ENCODE measurements around the gene BEAN1. TPM values are rescaled to one million over a fixed set of nuclear protein-coding genes. Genes with fewer than 3 reads are reported as not detected.
A peak's percentile ranks its signal among the peaks of the same experiment; 100 is the strongest.

BEAN1 gene
- total RNA-seq, 2 experiments from 2014 or later = not detected

DNA sequence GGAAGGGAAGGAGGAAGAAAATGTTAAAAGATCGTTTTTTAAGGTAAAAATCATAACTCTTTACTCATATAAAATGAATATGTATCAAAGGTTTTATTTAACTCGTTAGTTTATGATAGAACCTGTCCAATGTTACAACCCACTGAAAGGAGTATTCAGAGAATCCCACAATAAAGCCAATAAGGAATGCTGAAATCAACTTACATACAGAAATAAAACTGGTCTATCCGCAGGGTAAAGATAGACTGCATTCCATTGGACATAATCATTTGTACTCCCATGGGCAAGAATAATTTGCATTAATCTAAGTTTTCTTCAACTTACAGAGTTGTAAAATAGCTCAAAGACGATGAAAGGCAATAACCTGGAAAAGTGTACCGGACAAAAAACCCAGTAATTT lies 17.9 kb upstream of the BEAN1 start:
- H3K27me3 Mint-ChIP-seq = peaks cover 2% of the 10 kb centered on the region
- ChIA-PET POLR2A (no interaction called here), CTCF (interaction anchor here (0.6 to 8.4 kb wide), 5 partner anchors 10 to 288 kb away, joined by 3 to 83 read pairs (median 6); partner anchors contain the start of gene CDH5)
- intact Hi-C loops (cut with DNase I, micrococcal nuclease) = loop anchor here (2.0 to 5.0 kb wide), 3 partner anchors 108 to 458 kb away; no protein-coding TSS in a partner anchor
- peaks cover 14% of the 10 kb centered on the region for H3K36me3 Mint-ChIP-seq (ENCODE audit: low read depth)
- no peak for ATAC-seq
- H3K4me1 Mint-ChIP-seq = peaks cover 24% of the 10 kb centered on the region
- no peak for DNase-seq
- H3K4me3 Mint-ChIP-seq = peak overlapping the region; percentile 64
- H3K27ac Mint-ChIP-seq = peak overlapping the region; percentile 92
- peaks cover 6% of the 10 kb centered on the region for H3K9me3 Mint-ChIP-seq (ENCODE audit: low read depth)

- ChIA-PET POLR2A (no interaction called here), CTCF (interaction anchor here (0.6 kb wide), 1 partner anchor 14 kb away, joined by 4 read pairs; no protein-coding TSS in a partner anchor)
- H3K27me3 Mint-ChIP-seq = no peaks in the 10 kb centered on the region
- intact Hi-C loops (cut with DNase I, micrococcal nuclease) = no loop called here
- ATAC-seq (no peak), DNase-seq (no peak)
- H3K4me3 Mint-ChIP-seq = no peak overlapping the region
- H3K4me1 Mint-ChIP-seq = peaks cover 22% of the 10 kb centered on the region
- H3K36me3 Mint-ChIP-seq (ENCODE audit: low read depth) = peaks cover 14% of the 10 kb centered on the region
- H3K27ac Mint-ChIP-seq = no peak overlapping the region
- H3K9me3 Mint-ChIP-seq (ENCODE audit: low read depth) = peaks cover 6% of the 10 kb centered on the region
Observed at GRCh38 chr16:66412182-66412581, 14.9 kb upstream of the BEAN1 start.

DNA sequence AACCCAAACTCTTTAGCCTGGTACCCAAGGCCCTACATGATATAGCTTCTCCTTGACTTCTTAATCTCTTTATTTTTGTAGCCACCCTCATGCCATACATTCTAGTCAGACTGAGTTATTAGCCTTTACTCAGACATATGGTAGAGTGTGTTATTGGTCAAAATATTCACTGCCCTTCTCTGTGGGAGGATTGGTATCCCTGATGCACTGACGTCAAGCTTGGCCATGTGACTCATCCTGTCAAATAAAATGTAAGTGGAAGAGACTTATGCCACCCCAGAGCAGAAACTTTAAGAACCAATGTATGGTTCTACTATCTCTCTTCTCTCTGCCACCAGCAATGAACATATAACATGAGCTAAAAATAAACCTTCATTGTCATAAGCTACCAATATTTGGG lies 12.2 kb upstream of the BEAN1 start:
- Mint-ChIP-seq H3K4me3 (no peak overlapping the region), H3K36me3 (ENCODE audit: low read depth) (peaks cover 14% of the 10 kb centered on the region), H3K4me1 (peaks cover 9% of the 10 kb centered on the region), H3K27ac (no peak overlapping the region), H3K9me3 (ENCODE audit: low read depth) (peaks cover 6% of the 10 kb centered on the region), H3K27me3 (no peaks in the 10 kb centered on the region)
- CTCF ChIA-PET = interaction anchor here (0.6 to 1.9 kb wide), 3 partner anchors 8 to 897 kb away, joined by 3 to 5 read pairs (median 3); no protein-coding TSS in a partner anchor
- DNase-seq (no peak), ATAC-seq (no peak)
- intact Hi-C loops (cut with DNase I, micrococcal nuclease) = no loop called here
- POLR2A ChIA-PET = no interaction called here

GRCh38 chr16:66416136-66416535 lies 11.0 kb upstream of the BEAN1 start:
- DNase-seq (no peak), ATAC-seq (no peak)
- no peaks in the 10 kb centered on the region for H3K27me3 Mint-ChIP-seq
- CTCF ChIA-PET = interaction anchor here (0.7 to 1.9 kb wide), 2 partner anchors 9 to 146 kb away, joined by 3 to 5 read pairs; no protein-coding TSS in a partner anchor
- POLR2A ChIA-PET = no interaction called here
- H3K4me1 Mint-ChIP-seq = peaks cover 9% of the 10 kb centered on the region
- H3K4me3 Mint-ChIP-seq = no peak overlapping the region
- H3K27ac Mint-ChIP-seq = no peak overlapping the region
- intact Hi-C loops (cut with DNase I, micrococcal nuclease) = no loop called here
- H3K36me3 Mint-ChIP-seq (ENCODE audit: low read depth) = peaks cover 9% of the 10 kb centered on the region
- H3K9me3 Mint-ChIP-seq (ENCODE audit: low read depth) = peaks cover 5% of the 10 kb centered on the region

DNA sequence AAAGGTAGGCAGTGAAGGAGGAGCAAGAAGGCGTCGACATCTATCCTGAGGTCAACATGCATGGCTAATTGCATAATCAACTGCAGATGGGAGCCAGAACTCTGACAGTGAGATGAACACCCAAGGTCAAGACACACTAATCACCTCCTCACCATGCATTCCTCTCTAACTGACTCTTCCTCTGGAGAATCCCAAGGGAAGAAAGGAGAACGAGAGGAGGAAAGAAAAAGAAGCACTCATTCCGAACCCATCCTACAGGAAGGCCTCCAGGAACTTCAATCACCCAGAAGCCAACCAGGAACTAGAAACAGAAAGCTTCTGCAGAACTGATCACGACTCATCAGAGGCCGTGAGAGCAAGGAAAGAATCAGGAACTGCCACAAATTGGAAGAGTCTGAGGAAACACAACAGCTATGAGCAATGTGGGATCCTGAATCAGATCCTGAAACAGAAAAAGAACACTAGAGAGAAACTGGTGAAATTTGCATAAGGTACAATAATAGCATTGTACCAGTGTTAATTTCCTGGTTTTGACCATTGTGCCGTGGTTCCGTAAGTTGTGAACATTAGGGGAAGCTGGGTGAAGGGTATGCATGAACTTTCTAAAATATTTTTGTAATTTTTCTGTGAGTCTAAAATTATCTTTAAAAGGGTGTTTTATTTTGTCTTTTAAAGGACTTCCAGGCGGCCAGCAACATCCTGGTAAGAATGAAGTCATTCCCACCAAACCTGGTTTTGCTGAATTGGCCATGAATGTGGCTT lies 10.0 kb upstream of the BEAN1 start:
- Mint-ChIP-seq H3K4me1 (peaks cover 9% of the 10 kb centered on the region), H3K9me3 (ENCODE audit: low read depth) (peaks cover 3% of the 10 kb centered on the region), H3K36me3 (ENCODE audit: low read depth) (peaks cover 4% of the 10 kb centered on the region), H3K4me3 (no peak overlapping the region), H3K27ac (no peak overlapping the region), H3K27me3 (no peaks in the 10 kb centered on the region)
- ChIA-PET CTCF (no interaction called here), POLR2A (no interaction called here)
- no peak for ATAC-seq
- intact Hi-C loops (cut with DNase I, micrococcal nuclease) = no loop called here
- DNase-seq = no peak

GRCh38 chr16:66418165-66418962 lies 8.7 kb upstream of the BEAN1 start:
- Mint-ChIP-seq H3K36me3 (ENCODE audit: low read depth) (no peaks in the 10 kb centered on the region), H3K27ac (no peak overlapping the region), H3K9me3 (ENCODE audit: low read depth) (no peaks in the 10 kb centered on the region), H3K4me3 (no peak overlapping the region), H3K27me3 (peaks cover 4% of the 10 kb centered on the region), H3K4me1 (peaks cover 9% of the 10 kb centered on the region)
- DNase-seq (no peak), ATAC-seq (no peak)
- CTCF ChIA-PET = no interaction called here
- intact Hi-C loops (cut with DNase I, micrococcal nuclease) = no loop called here
- POLR2A ChIA-PET = no interaction called here

- Mint-ChIP-seq H3K27ac (no peak overlapping the region), H3K27me3 (peaks cover 4% of the 10 kb centered on the region), H3K9me3 (ENCODE audit: low read depth) (no peaks in the 10 kb centered on the region), H3K4me3 (no peak overlapping the region), H3K4me1 (peaks cover 9% of the 10 kb centered on the region), H3K36me3 (ENCODE audit: low read depth) (no peaks in the 10 kb centered on the region)
- CTCF ChIA-PET = interaction anchor here (0.6 kb wide), 1 partner anchor 362 kb away, joined by 3 read pairs; no protein-coding TSS in a partner anchor
- intact Hi-C loops (cut with DNase I, micrococcal nuclease) = no loop called here
- ATAC-seq = no peak
- POLR2A ChIA-PET = no interaction called here
- DNase-seq = no peak
Observed at GRCh38 chr16:66419527-66419926, 7.6 kb upstream of the BEAN1 start.

GRCh38 chr16:66420396-66420795 lies 6.7 kb upstream of the BEAN1 start:
- CTCF ChIA-PET = interaction anchor here (0.6 to 1.3 kb wide), 2 partner anchors 13 to 363 kb away, joined by 3 to 7 read pairs; no protein-coding TSS in a partner anchor
- Mint-ChIP-seq H3K36me3 (ENCODE audit: low read depth) (no peaks in the 10 kb centered on the region), H3K9me3 (ENCODE audit: low read depth) (no peaks in the 10 kb centered on the region), H3K4me1 (peaks cover 9% of the 10 kb centered on the region), H3K27ac (no peak overlapping the region), H3K27me3 (peaks cover 9% of the 10 kb centered on the region), H3K4me3 (no peak overlapping the region)
- intact Hi-C loops (cut with DNase I, micrococcal nuclease) = no loop called here
- DNase-seq = no peak
- POLR2A ChIA-PET = no interaction called here
- no peak for ATAC-seq

DNA sequence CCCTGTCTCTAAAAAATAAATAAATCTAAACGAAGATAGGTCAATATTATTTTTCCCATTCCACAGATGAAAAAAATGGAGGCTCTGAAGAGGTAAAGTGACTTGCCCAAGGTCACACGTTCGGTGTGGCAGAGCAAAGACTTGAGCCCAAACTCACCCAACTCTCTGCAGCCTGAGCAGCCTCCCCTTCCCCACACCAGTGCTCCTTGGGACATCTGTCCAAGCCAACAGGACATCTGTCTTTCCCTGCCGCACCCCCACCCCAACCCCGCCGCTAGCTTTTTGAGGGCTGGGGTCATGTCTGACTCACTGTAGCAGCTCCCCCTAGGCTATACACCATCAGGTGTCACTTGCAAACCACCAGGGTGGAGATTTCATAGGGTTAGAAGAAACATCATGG lies 5.2 kb upstream of the BEAN1 start:
- H3K27me3 Mint-ChIP-seq = peaks cover 17% of the 10 kb centered on the region
- intact Hi-C loops (cut with DNase I, micrococcal nuclease) = no loop called here
- ChIA-PET CTCF (no interaction called here), POLR2A (no interaction called here)
- H3K27ac Mint-ChIP-seq = no peak overlapping the region
- peaks cover 9% of the 10 kb centered on the region for H3K4me1 Mint-ChIP-seq
- no peaks in the 10 kb centered on the region for H3K9me3 Mint-ChIP-seq (ENCODE audit: low read depth)
- no peaks in the 10 kb centered on the region for H3K36me3 Mint-ChIP-seq (ENCODE audit: low read depth)
- ATAC-seq = no peak
- H3K4me3 Mint-ChIP-seq = no peak overlapping the region
- DNase-seq = no peak

DNA sequence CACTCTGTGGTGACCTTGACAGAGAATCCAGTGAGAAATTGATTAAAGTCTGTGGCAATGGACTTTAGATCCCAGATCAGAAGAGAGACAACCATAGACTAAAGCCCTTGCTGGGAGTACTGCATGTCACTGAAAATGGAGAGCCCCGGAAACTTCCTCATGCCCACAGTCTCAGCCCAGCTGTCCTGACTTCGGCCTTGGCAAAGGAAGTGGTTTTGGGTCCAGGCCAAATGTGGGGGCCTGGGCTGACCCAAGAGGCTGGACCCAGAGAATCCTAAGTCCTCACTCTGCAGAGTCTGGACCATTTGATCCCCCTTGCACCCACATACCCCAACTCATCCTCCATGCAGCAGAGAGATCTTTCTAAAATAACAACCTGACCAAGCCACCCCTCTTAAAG lies 4.7 kb upstream of the BEAN1 start:
- intact Hi-C loops (cut with DNase I, micrococcal nuclease) = no loop called here
- ATAC-seq (no peak), DNase-seq (no peak)
- H3K4me1 Mint-ChIP-seq = peaks cover 7% of the 10 kb centered on the region
- no peaks in the 10 kb centered on the region for H3K9me3 Mint-ChIP-seq (ENCODE audit: low read depth)
- ChIA-PET POLR2A (no interaction called here), CTCF (interaction anchor here (1.0 to 1.5 kb wide), 2 partner anchors 15 to 63 kb away, joined by 3 to 4 read pairs; no protein-coding TSS in a partner anchor)
- no peaks in the 10 kb centered on the region for H3K36me3 Mint-ChIP-seq (ENCODE audit: low read depth)
- H3K27me3 Mint-ChIP-seq = peaks cover 17% of the 10 kb centered on the region
- H3K4me3 Mint-ChIP-seq = no peak overlapping the region
- no peak overlapping the region for H3K27ac Mint-ChIP-seq

DNA sequence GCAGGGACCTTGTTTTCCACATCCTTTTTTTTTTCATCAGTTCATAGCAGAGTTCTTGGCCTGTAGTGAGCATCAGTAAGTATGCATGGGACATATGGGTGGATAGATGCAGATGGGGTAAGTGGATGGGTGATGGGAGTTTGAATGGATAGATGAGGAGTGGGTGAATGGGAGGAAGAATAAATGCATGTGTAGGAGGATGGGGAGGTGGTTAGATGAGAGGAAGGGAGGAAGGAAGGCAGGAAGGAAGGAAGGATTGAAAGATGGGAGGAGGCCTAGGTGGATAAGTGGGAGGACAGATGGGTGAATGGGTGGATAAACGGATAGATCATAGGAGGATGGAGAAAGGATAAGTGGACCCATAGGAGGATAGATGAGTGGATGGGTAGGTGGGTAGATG lies 3.9 kb upstream of the BEAN1 start:
- ATAC-seq (no peak), DNase-seq (no peak)
- peaks cover 18% of the 10 kb centered on the region for H3K27me3 Mint-ChIP-seq
- H3K27ac Mint-ChIP-seq = no peak overlapping the region
- H3K36me3 Mint-ChIP-seq (ENCODE audit: low read depth) = no peaks in the 10 kb centered on the region
- no peak overlapping the region for H3K4me3 Mint-ChIP-seq
- intact Hi-C loops (cut with DNase I, micrococcal nuclease) = no loop called here
- ChIA-PET CTCF (interaction anchor here (1.0 to 1.5 kb wide), 2 partner anchors 16 to 62 kb away, joined by 3 to 4 read pairs; no protein-coding TSS in a partner anchor), POLR2A (no interaction called here)
- H3K4me1 Mint-ChIP-seq = peaks cover 4% of the 10 kb centered on the region
- no peaks in the 10 kb centered on the region for H3K9me3 Mint-ChIP-seq (ENCODE audit: low read depth)

Data from activated CD4-positive, alpha-beta T cell treated with anti-CD3 and anti-CD28 coated beads for 36 hours (primary cell).